ENCODE data around the gene TRIO.

GRCh38 chr5:14489643-14490042 is 346.5 kb downstream of the TRIO start:
- TF ChIP-seq CTCF (IDR thresholded peaks at IDR 0.05; ENCODE audit: extremely low read depth in 1 of 2, insufficient read depth in 1 of 2, low read depth in 1 of 2, low read length in 2 of 2) (no peak), POLR2AphosphoS5 (IDR thresholded peaks at IDR 0.05; ENCODE audit: insufficient read depth, low read depth, low read length) (no peak), POLR2A (IDR thresholded peaks at IDR 0.05; ENCODE audit: low read depth, low read length) (no peak), EZH2 (IDR thresholded peaks at IDR 0.05; ENCODE audit: borderline replicate concordance, low read depth, low read length, severe bottlenecking) (no peak), MAX (IDR thresholded peaks at IDR 0.05; ENCODE audit: insufficient read depth, insufficient read length) (no peak), MYC (IDR thresholded peaks at IDR 0.05; ENCODE audit: low read depth, low read length) (no peak), GATA2 (IDR thresholded peaks at IDR 0.05; ENCODE audit: insufficient read depth, insufficient read length, low read depth, low read length) (no peak)
